AG20443 (cell line): Measurements from ENCODE around the gene KRT9.
"Not testable (repeated sequence)": the region's sequence is repeated elsewhere in the genome, so short reads cannot be mapped to it uniquely, and the experiment has no call there.

Experiments
- DNase-seq: peaks from one replicate; pipeline ENCODE4 v3.0.0; 2012; ENCODE audit warnings: low spot score, mixed read lengths

KRT9 gene

DNA sequence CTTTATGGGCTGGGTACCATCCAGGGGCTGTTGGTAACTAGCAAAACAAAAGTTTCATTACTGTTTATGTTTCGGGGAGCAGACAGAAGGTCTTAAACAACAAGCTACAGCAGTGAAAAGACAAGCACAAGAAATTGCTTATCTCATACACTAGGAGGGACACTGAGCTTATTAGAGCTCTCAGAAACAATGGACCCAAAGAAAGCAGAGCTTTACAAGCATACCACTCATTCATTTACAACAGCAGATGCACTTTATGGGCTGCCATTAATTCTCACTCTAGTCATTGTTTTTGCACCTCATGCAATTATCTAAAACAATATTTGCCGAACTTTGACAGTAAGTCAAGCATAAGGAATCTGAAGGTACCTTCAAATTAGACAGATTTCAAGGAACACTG is 30.7 kb upstream of the KRT9 start:
- no peak for DNase-seq

DNA sequence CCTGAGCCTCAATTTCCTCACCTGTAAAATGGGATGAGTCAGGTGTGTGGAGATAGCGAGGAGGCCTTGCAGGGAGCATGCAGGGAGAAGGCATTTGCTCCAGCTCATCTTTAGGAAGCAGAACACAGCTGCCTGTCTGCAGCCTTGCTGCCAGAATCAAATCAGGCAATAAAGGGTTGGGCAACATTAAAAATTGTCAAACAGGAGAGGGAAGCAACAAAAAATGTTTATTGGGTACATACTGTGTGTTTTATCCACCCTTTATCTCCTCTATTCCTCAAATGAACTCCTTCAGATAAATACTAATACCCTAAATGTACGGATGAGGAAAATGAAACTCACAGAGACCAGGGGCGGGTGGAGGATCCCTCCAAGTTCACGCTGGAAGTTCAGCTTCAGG is 28.5 kb upstream of the KRT9 start:
- no peak for DNase-seq

DNA sequence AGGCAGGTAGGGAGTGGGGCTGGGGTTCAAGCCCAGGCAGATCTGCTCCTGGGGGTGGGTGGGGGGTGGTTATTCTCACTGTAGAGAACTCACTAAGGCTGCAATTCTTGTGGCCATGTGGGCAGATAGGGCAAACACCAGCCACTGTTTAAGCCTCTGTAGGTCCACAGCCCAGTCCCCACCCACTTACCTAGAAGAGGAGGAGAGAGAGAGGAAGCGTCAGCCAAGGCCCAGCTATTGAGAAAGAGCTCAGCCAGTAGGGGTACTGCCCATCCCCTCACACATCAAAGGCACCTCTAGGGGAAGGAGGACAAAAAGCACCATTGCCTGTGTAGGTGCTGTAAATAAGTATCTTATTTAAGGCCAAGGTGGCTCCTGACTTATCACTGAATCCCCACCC is 27.8 kb upstream of the KRT9 start:
- DNase-seq, result no peak

DNA sequence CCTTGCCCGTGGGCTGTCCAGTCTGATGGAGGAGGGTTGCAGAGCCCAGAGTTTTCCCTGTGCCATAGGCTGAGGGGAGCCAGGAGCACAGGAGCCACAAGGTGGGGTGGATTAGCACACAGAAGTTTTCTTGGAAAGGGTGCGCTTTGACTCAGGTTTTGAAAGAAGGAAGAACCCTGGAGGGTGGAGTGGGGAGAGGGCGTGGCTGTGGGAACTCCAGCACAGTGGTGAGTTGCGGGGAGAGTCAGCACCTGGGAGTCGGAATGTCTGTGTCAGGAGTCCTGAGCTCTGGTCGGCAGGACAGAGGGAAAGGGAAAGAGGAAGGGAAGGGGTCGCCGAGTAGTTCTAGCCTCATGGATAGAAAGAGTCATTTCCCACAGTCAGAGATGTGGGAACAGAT is 23.7 kb upstream of the KRT9 start:
- DNase-seq, result no peak

DNA sequence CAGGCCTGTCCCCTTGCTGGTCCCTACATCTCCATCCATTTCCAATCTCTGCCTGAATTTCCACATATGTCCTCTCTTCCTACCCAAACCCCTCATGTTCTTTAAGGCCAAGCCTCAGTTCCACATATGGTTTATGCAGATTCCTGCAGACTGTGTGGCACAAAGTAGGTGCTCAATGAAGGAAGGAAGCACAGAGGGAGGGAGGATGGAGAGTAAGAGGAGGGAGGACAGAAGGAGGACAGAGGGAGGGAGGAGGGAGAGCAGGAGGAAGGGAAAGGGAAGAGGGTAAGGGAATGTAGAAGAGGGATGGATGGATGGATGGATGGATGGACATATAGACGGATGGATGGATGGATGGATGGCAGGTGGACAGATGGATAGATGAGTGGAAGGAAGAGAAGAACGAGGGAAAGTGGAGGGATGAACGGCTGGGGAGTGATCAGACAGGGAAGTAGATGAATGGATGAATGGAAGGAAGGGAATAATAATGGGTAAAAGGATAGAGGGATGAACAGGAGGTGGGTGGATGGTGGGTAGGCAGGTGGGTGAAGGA is 22.6 kb upstream of the KRT9 start:
- DNase-seq, result no peak

DNA sequence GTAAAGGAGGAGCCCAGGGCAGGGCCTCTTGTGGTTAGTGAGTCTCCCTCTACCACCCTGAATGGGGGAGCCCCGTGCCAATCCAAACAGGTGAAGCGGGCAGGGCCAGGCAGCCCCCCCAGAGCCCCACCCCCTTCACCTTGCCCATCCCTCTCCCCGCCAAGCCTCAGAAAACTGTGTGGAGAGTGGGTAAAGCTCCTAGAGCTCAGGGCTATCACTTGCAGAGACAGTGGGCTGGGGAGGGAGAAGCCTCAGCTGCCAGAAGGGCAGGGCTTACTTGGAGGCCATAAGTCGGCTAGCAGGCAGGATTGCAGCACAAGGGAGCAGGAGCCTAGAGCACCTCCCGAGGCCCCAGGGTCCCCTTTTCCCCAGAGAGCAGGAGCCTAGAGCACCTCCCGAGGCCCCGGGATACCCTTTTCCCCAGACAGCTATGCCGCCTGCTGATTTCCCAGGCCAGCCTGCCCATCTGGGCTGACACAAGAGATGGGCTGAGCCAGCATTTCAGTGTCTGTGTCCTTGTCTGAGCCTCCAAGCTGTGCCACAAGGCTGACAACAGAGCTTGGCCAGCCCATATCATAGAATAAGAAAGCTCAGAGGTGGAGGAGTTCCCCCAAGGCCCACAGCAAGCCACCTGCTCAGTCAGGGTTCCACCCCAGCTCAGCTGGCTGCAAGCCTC is 21.6 kb upstream of the KRT9 start:
- DNase-seq, result no peak

DNA sequence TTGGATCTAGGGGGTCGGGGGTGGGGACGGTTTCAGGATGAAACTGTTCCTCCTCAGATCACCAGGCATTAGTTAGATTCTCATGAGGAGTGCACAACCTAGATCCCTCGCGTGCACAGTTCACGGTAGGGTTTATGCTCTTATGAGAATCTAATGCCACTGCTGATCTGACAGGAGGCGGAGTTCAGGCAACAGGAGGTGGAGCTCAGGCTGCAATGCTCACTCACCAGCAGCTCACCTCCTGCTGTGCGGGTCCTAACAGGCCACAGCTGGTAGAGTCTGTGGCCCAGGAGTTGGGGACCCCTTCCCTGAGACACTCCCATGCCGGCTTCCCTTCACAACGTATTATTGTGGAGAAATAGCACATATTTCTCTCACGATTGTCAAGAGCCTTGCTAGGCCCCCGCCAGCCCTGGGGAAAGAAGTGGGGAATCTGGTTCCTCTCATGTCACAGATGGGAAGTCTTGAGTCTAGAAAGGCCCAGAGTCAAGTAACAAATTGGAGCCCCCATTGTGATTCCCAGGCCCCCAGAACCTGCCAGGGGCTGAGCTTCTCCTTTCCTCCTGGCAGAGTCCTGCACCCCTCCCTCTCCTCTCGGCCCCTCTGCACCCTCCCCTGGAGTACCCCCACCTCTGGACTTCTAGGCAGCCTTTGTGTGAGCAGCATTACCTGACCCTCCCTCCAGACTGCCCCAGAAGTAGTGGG is 20.9 kb upstream of the KRT9 start:
- DNase-seq, result no peak

DNA sequence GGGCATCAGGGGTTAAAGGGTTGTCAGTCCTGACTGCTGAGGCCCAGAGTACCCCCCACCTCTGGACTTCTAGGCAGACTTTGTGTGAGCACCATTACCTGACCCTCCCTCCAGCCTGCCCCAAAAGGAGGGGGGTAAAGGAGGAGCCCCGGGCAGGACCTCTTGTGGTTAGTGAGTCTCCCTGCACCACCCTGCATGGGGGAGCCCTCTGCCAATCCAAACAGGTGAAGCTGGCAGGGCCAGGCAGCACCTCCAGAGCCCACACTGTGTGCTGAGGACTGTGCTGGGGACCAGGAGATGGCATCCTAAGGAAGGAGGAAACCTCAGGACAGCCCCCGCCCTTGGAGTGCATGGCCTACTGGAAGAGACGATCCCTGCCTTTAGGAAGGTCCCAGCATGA is 17.4 kb upstream of the KRT9 start:
- no peak for DNase-seq

DNA sequence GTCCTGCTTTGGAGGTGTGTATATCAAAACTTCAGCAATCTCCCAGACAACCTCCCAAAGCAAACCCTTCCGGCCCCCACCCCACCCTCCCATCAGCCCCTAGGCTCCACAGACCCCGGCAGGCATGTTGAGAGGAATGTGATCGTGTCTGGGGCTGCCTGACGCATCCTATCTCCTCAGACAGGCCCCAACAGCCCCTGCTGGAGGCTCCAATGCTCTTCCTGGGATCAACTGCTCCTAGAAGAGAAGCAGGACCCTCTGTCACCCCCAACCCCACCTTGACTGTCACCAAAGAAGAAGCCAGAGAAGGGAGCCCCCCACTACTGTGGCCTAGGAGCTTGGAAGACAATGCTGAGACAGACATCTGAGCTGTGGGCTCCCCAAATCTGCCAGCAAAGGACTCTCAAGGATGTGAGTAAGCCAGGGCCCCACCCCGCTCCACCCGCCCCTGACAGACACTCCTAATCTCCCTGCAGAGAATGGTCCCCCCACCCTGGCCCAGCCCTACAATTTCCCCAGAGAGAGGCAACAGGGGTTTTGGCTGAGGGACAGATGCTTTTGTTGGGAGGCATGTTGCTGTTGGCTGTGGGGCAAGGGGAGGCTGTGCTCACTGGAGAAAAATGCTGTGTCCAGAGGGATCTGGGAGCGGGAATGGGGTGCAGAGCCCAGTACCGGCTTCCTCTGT is 16.4 kb upstream of the KRT9 start:
- DNase-seq, result no peak

DNA sequence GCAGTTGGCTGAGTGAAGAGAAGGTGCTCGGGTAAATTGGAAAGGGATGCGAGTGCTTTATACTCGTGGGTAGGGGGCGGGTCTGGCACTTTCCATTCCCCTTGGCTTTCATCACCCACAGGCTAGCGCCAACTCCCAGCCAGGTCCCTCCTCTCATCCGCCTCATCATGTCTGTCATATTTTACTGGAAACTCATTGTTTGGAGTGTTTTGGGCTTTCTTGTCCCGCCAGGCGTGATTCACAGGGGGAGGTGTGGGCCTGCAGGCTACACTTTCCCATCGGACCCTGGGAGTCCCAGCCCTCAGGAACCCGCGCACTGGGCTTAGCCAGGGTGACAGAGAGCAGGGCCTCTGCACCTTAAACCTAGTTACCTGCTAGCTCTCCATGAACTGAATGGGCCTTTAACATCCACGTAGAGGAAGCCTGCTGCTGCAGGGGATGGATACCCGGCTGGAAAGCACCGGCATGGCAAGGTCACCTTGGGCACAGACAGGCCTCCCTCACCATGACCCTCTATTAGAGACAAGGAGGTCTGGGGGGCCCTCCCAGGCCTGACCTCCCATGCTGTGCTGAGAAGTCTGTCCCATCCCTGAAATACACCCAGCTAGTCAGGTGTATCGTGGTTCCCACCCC is 15.1 kb upstream of the KRT9 start, which contains the start of gene KRT14:
Gene KRT14 (minus strand): TSS at position 33 of the 633 bp plus-strand sequence. CDS start 61 bp downstream, outside the sequence.
- no peak for DNase-seq

DNA sequence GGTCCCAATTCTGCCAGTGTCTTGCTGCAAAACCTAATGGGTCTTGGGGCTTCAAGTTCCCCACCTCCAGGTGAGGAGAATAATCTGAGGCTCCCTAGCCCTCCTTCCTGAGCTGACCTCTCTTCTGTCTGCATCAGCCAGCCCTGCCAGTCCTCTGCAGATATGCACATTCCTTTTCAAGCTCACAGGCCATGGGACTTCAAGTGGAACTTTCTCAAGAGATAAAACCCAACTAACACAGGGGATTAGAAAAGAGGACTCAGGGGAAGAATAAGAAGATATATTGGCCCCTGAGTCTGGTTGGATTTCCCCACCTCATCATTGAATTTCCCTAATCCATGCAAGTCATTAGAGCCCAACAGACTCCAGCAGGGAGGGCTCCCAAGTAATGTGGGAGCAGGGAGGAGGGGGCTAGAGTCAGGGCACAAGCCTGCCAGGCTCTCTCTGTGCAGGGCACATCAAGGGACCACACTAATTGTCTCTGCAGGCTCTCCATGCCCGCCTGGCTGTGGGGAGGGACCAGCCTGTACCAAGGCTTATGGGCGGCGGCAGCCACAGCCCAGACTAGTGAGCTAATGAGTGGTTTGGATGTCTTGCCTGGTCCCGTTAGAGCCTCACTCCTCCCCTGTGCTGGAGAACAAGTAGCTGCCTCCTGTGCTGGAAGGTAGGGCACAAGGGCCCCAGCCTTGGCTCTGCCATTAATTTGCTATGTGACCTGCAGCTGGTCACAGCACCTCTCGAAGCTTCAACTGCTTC is 13.6 kb upstream of the KRT9 start:
- DNase-seq, result no peak

DNA sequence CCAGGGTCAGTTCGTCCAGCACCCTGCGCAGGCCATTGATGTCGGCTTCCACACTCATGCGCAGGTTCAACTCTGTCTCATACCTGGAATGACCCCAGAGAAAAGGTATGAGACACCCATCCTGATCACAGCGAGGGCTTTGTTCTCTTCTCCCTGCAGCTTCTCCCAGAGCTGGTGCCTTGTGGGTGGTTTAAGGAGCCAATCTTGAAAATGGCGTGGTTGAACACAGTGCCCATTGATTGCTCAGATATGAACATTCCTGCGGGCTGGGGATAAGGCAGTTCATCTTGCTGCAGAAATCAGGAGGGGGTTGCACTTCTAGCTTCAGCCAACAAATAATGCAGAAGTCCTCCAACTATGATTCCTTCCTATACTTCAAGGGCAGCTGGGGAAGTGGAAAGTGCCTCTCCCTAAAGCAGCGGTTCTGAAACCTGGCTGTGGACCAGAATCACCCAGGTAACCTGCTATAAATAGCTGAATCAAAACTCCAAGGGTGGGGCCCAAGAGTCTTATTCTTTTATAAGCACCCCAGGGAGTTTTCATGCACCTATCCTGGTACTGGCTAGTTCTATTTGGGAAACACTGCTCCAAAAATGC is 12.6 kb upstream of the KRT9 start:
- not testable (repeated sequence) for DNase-seq

DNA sequence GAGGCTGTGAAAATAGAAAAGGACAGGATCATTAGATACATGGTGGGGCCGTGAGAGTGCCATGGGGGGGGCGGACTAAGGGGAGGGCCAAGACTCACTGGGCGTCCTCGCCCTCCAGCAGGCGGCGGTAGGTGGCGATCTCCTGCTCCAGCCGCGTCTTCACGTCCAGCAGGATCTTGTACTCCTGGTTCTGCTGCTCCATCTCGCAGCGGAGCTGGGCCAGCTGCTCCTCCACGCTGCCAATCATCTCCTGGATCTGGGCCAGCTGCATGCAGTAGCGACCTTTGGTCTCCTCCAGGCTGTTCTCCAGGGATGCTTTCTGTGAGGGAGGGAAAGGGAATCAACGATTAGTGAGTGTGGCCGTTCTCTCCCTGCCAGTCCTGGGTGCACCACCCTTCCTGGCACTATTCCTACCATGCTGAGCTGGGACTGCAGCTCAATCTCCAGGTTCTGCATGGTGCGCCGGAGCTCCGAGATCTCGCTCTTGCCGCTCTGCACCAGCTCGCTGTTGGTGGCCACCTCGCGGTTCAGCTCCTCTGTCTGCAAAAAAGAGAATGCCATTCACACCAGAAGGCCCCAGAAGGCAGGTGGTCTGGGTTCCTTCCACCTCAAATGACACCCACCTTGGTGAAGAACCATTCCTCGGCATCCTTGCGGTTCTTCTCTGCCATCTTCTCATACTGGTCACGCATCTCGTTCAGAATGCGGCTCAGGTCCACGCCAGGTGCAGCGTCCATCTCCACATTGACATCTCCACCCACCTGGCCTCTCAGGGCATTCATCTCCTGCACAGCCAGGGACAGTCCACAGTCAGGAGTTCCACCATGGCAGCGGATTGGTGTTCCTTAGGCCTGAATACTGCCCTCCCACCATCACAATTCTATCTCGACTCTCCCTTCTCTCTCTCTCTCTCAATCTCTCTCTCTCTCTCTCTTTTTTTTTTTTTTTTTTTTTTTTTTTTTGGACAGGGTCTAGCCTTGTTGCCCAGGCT is 11.6 kb upstream of the KRT9 start:
- DNase-seq, result no peak

DNA sequence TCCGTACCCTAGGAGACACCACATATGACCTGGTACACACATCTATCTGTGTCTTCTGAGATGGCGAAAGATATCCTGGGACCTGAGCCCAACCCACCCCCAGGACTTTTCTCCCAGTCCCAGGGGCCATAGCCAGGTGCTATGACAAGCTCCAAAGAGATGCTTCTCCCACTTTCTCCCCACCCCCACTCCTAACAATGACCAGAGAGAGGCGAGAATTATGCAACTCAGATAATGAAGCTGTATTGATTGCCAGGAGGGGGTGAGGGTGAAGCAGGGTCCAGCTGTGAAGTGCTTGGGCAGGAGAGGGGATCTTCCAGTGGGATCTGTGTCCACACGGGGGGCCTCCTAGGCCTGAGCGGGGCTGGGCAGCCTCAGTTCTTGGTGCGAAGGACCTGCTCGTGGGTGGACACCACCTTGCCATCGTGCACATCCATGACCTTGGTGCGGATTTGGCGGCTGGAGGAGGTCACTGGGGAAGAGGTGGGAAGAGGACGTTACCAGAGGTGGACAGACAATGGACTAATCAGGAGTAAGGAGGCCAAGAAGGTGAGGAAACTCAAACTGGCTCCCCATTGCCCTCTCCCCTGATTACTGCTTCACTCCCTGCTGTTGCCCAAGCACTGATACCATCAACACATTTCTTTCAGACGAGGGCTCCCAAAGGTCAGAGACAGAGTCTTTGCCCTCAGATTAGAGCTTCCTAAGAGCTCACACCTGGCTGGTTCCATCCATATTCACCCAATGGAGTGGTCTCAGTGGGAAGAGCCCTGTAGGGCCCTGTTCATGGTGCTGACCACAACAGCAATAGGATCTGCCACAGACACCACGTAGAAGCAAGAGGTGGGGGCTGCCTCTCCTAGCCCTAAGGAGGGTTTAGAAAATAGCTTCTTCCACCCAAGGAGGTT is 10.5 kb upstream of the KRT9 start:
- DNase-seq, result not testable (repeated sequence)

DNA sequence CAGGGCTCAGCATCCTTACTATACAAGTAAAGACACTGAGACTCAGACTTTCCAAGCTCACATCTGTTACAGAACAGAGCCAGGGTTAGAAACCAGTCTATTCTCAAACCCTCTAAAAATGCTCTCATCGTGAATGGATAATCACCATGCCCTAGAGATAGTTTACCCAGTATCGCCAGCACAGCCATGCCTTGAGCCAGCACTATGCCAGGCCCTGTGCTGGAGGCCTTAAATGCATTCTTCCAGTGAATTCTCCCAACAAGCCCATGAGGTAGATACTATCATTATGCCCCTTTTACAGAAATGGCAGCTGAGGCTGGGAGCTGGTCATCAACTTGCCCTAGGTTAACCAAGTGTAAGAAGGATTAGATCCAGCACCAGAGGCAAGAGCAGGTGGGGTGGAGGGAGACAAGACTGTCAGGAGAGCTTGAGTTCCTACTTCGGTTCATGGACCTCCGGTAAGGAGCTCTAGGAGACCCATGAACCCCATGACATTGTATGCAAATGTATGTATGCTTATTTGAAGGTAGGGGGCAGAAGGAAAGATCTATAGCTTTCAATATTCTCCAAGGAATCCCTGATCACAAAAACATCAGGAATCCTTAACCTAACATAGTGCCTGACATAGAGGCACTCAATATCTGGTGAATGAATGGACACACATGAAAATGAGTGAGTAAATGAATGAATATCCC is 9.7 kb upstream of the KRT9 start:
- DNase-seq, result no peak

DNA sequence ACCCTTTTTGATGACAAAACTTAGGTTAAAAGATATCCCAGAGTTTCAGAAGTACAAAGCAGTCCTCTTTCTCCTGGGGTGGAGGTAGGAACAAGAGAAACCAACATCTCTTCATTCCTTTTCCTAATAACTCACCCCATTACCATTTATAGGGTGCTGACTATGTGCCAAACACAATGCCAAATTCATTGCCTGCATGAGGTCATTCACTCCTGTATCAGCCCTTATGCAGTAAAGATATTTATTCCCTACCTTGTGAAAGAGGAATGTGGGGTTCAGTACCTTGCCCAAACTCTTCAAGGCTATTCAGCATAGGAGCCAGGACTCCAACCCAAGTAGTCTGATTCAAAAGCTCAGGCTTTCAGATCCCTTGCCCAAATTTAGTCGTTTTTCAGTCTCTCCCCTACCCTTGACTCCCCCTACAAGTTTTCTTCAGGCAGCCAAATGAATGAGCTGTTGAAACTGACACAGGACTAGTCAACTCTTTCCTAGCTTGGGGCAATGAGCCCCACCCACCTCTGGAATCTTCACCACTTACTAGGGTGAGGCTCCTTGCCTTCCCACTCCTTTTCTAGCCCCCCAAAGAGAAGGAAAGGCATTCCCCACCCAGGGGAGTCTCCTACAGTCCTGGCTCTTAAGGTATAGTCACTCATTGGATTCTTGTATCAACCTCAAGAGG is 9.0 kb upstream of the KRT9 start:
- DNase-seq, result no peak

DNA sequence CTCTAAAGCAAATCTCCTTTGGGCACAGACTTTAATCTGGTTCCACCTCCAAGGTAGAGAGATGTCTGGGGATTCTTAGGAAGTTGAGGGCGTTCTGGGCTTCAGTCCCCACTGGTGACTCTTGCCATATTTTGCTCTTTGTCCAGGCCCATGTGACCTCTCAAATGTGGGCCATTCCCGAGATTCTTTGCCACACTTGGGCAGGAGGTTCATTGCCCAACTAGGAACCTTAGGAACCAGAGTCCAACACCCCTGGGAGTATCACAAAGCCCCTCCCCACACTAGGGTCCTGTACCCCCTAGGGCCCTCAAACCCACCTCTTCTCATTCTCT is 8.4 kb upstream of the KRT9 start:
- DNase-seq, result no peak
